Suprapubic skin (tissue), 4 donors: ENCODE results near the gene MED10. TPM values are rescaled to one million over a fixed set of nuclear protein-coding genes. Genes with fewer than 3 reads are reported as not detected.

Experiments used
- DNase-seq, 2 donors: peaks; one replicate each; pipeline ENCODE4 v3.0.0-alpha.2; 2019; ENCODE audit warnings: low spot score in 2 of 2
- H3K27ac ChIP-seq: fragments of 200-600 bp; sonication (generic); one replicate; pipeline ENCODE4 v1.5.1; 2019
- H3K27me3 ChIP-seq: fragments of 200-600 bp; sonication (generic); one replicate; pipeline ENCODE4 v1.5.1; 2019
- H3K36me3 ChIP-seq: fragments of 200-600 bp; sonication (generic); one replicate; pipeline ENCODE4 v1.5.1; 2019
- H3K4me1 ChIP-seq: fragments of 200-600 bp; sonication (generic); one replicate; pipeline ENCODE4 v1.5.1; 2019
- H3K4me3 ChIP-seq: fragments of 200-600 bp; sonication (generic); one replicate; pipeline ENCODE4 v1.5.1; 2019; ENCODE audit warnings: mild to moderate bottlenecking
- H3K9me3 ChIP-seq: fragments of 200-600 bp; sonication (generic); one replicate; pipeline ENCODE4 v1.5.1; 2019
- CTCF ChIP-seq, 2 donors: fragments of 200-600 bp in 1 of 2; fragments of 450-650 bp in 1 of 2; sonication (generic) in 1 of 2; IDR thresholded peaks; one replicate each; pipeline ENCODE4 v1.5.1; 2016 to 2019; ENCODE audit warnings: antibody characterized with exemption in 2 of 2, mild to moderate bottlenecking in 1 of 2, moderate library complexity in 1 of 2
- EP300 ChIP-seq: sonication (generic); formaldehyde crosslinking; IDR thresholded peaks from one replicate; pipeline ENCODE4 v1.6.1; 2017; ENCODE audit warnings: antibody characterized with exemption
- POLR2A ChIP-seq, 2 donors: fragments of 450-650 bp; IDR thresholded peaks; one replicate each; pipeline ENCODE4 v1.6.1; 2017; ENCODE audit warnings: antibody characterized with exemption in 2 of 2, mild to moderate bottlenecking in 2 of 2, moderate library complexity in 2 of 2
- POLR2AphosphoS5 ChIP-seq, 3 donors: sonication (generic); formaldehyde crosslinking; IDR thresholded peaks; one replicate each; pipeline ENCODE4 v1.6.1; 2017; ENCODE audit warnings: antibody characterized with exemption in 3 of 3
- WGBS: methylation state at CpG from one replicate; pipeline ENCODE4 v1.1.5; 2018; 5-methylcytosine and 5-hydroxymethylcytosine counted together
- total RNA-seq, 4 donors: library from RNA; depleted of rRNA; stranded (reverse); fragments of >200 nt; gene quantifications; one replicate each; pipeline ENCODE4 v1.1.0, GENCODE V29; 2016

Gene MED10
- total RNA-seq, 4 donors from 2014 or later, result 20.1 to 38.8 (median 32.5) TPM

DNA sequence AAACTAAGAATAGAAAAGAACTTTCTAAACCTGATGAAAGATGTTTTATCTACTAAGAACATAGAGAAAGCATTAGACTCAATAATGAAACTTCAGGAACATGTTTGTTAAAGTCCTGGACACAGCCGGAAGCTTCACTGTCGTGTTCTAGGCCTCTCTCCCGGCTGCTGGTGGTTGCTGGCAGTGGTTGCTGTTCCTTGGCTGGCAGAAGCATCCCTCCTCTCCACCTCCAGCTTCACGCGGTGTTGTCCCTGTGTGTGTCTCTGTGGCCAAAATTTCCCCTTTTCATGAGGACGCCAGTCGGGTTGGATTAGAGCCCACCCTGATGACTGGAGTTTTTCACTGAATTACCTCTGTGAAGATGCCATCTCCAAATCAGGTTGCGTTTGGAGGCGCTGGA, 6.5 kb upstream of the MED10 start:
- 87% methylated on average over 9 of the region's 9 CpGs for WGBS
- no peaks in the 10 kb centered on the region for H3K4me1 ChIP-seq
- H3K27ac ChIP-seq, result no peak overlapping the region
- H3K9me3 ChIP-seq, result no peaks in the 10 kb centered on the region
- no peaks in the 10 kb centered on the region for H3K36me3 ChIP-seq
- H3K4me3 ChIP-seq, result no peak overlapping the region
- TF ChIP-seq POLR2AphosphoS5 (IDR thresholded peaks at IDR 0.05), result no peak
- TF ChIP-seq POLR2A (IDR thresholded peaks at IDR 0.05), result no peak
- no peak for TF ChIP-seq CTCF (IDR thresholded peaks at IDR 0.05)
- TF ChIP-seq EP300, result no peak
- peaks cover under 1% of the 10 kb centered on the region for H3K27me3 ChIP-seq
- DNase-seq, result no peak

DNA sequence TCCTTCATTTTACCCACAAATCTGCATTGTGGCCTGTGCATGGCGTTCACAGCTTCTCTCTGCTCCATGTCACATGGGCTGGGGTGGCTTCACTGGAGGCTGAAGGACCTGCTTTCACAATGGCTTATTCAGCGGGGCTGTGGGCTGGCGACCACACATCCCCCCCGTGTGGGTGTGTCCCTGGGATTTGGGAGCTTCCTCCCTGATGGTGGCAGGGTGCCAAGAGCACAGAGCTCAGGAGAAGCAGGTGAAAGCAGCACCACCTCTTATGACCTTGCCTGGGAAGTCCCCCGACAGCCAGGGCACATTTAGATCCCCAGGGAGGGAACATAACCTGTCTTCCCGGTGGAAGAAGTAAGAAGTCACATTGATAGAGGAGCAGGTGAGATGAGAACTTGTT, 5.0 kb upstream of the MED10 start:
- H3K27me3 ChIP-seq, result no peaks in the 10 kb centered on the region
- TF ChIP-seq POLR2AphosphoS5 (IDR thresholded peaks at IDR 0.05) (no peak), EP300 (no peak), CTCF (IDR thresholded peaks at IDR 0.05) (no peak), POLR2A (IDR thresholded peaks at IDR 0.05) (no peak)
- H3K36me3 ChIP-seq, result no peaks in the 10 kb centered on the region
- 25% methylated on average over 6 of the region's 6 CpGs for WGBS
- no peaks in the 10 kb centered on the region for H3K9me3 ChIP-seq
- H3K4me1 ChIP-seq, result peaks cover 5% of the 10 kb centered on the region
- no peak overlapping the region for H3K27ac ChIP-seq
- DNase-seq, result no peak
- no peak overlapping the region for H3K4me3 ChIP-seq

DNA sequence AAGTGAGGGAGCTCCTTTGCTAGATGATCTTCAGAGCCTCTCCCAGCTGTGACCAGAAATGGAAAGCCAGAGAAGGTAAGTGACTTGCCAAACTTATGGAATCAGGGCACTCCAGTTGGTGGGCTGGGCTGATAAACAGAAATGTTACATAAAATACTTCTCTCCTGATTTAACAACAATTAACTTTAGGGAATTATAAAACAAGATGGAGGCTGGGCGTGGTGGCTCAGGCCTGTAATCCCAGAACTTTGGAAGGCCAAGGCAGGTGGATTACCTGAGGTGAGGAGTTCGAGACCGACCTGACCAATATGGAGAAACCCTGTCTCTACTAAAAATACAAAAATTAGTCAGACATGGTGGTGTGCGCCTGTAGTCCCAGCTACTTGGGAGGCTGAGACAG, 899 bp upstream of the MED10 start:
- peaks cover 21% of the 10 kb centered on the region for H3K4me1 ChIP-seq
- TF ChIP-seq POLR2AphosphoS5 (IDR thresholded peaks at IDR 0.05) (no peak), POLR2A (IDR thresholded peaks at IDR 0.05) (no peak), EP300 (no peak), CTCF (IDR thresholded peaks at IDR 0.05) (no peak)
- H3K4me3 ChIP-seq, result peak overlapping the region; percentile 80
- no peak overlapping the region for H3K27ac ChIP-seq
- H3K9me3 ChIP-seq, result no peaks in the 10 kb centered on the region
- H3K27me3 ChIP-seq, result no peaks in the 10 kb centered on the region
- DNase-seq, result no peak
- H3K36me3 ChIP-seq, result peaks cover 23% of the 10 kb centered on the region
- WGBS, result 97% methylated on average over 4 of the region's 4 CpGs

- Histone ChIP-seq H3K4me3 (peak overlapping the region; percentile 80), H3K9me3 (no peaks in the 10 kb centered on the region), H3K27ac (peak overlapping the region; percentile 89), H3K36me3 (peaks cover 28% of the 10 kb centered on the region), H3K27me3 (no peaks in the 10 kb centered on the region), H3K4me1 (peaks cover 21% of the 10 kb centered on the region)
- WGBS, result 11% methylated on average over 8 of the region's 8 CpGs
- DNase-seq, result no peak
- no peak for TF ChIP-seq POLR2AphosphoS5 (IDR thresholded peaks at IDR 0.05)
- TF ChIP-seq EP300, result no peak
Measured at GRCh38 chr5:6378766-6379103, 388 bp upstream of the MED10 start.

GRCh38 chr5:6377582-6377904, 804 bp downstream of the MED10 start:
- Histone ChIP-seq H3K27me3 (no peaks in the 10 kb centered on the region), H3K36me3 (peaks cover 40% of the 10 kb centered on the region), H3K9me3 (no peaks in the 10 kb centered on the region), H3K4me3 (peak overlapping the region; percentile 80), H3K4me1 (peaks cover 21% of the 10 kb centered on the region), H3K27ac (peak overlapping the region; percentile 89)
- no peak for TF ChIP-seq POLR2AphosphoS5 (IDR thresholded peaks at IDR 0.05)
- TF ChIP-seq CTCF (IDR thresholded peaks at IDR 0.05), result no peak
- TF ChIP-seq POLR2A (IDR thresholded peaks at IDR 0.05), result no peak
- no peak for TF ChIP-seq EP300
- 26% methylated on average over 6 of the region's 6 CpGs for WGBS
- DNase-seq, result no peak

DNA sequence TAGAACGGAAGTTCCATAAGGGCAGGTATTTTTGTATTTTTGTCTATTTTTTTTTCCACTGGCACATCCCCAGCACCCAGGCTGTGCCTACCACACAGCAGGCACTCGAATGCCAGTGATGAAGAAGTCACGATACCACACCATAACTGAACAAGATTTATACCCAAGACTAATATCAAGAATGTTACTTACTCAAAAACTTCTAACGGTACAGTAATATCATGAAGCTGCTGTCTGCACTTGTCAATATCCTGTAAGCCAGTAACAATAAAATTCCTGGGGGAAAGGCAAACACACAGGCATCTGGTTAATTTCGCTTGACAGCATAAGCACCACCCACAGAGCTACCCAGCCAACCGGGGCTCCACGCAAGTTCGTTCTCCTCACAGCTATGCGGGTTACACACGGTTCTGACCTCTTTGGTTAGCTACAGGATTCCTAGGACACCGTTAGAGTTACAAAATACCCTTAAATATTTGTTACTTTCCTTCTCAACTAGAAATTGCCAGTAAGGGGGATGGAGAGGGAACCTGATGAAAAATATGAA, 1.3 kb downstream of the MED10 start:
- H3K4me1 ChIP-seq, result peaks cover 21% of the 10 kb centered on the region
- WGBS, result 69% methylated on average over 11 of the region's 11 CpGs
- no peaks in the 10 kb centered on the region for H3K9me3 ChIP-seq
- no peak for TF ChIP-seq POLR2AphosphoS5 (IDR thresholded peaks at IDR 0.05)
- no peak for TF ChIP-seq POLR2A (IDR thresholded peaks at IDR 0.05)
- no peak for TF ChIP-seq CTCF (IDR thresholded peaks at IDR 0.05)
- TF ChIP-seq EP300, result no peak
- no peak for DNase-seq
- peaks cover 45% of the 10 kb centered on the region for H3K36me3 ChIP-seq
- peak overlapping the region; percentile 80 for H3K4me3 ChIP-seq
- H3K27ac ChIP-seq, result no peak overlapping the region
- no peaks in the 10 kb centered on the region for H3K27me3 ChIP-seq
